Measurements from ENCODE around the gene COX4I2.
"Not testable (repeated sequence)": the region's sequence is repeated elsewhere in the genome, so short reads cannot be mapped to it uniquely, and the experiment has no call there.

COX4I2 gene

GRCh38 chr20:31608251-31608945, 29.3 kb upstream of the COX4I2 start:
- no peak for FAIRE-seq

DNA sequence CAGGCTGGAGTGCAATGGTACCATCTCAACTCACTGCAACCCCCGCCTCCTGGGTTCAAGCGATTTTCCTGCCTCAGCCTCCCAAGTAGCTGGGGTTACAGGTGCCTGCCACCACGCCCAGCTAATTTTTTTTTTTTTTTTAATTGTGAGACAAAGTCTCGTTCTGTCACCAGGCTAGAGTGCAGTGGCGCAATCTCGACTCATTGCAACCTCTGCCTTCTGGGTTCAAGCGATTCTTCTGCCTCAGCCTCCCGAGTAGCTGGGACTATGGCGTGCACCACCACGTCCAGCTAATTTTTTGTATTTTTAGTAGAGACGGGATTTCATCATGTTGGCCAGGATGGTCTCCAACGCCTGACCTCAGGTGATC, 25.5 kb upstream of the COX4I2 start:
- FAIRE-seq, result not testable (repeated sequence)

- FAIRE-seq, result no peak
Measured at GRCh38 chr20:31615416-31615815, 22.3 kb upstream of the COX4I2 start.

GRCh38 chr20:31617432-31618104, 20.1 kb upstream of the COX4I2 start:
- no peak for FAIRE-seq

DNA sequence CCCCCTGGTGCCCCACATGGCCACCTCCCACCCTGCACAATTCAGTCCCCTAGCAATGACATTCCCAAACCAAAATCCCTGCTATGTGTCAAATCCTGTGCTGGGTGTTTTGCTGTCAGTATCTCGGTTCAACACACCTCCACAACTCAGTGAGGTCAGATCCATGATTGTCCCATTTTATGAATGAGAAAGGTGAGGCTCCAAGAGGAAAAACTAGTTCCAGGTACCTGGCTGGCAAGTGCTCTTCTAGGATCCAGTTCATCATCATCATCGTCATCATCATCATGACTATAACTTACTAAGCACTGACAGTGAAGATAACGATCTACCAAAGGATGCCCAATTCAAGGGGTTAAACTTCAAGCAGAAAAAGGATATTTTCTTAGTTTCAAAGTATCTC, 17.5 kb upstream of the COX4I2 start:
- FAIRE-seq, result no peak

DNA sequence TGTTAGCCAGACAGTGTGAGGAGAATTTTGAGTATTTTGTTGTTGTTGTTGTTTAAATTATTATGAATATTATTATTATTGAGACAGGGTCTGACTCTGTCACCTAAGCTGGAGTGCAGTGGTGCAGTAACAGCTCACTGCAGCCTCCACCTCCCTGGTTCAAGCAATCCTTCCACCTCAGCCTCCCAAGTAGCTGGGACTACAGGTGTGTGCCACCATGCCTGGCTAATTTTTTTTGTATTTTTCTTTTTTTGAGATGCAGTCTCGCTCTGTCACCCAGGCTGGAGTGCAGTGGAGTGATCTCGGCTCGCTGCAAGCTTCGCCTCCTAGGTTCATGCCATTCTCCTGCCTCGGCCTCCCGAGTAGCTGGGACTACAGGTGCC, 14.6 kb upstream of the COX4I2 start:
- FAIRE-seq, result not testable (repeated sequence)

DNA sequence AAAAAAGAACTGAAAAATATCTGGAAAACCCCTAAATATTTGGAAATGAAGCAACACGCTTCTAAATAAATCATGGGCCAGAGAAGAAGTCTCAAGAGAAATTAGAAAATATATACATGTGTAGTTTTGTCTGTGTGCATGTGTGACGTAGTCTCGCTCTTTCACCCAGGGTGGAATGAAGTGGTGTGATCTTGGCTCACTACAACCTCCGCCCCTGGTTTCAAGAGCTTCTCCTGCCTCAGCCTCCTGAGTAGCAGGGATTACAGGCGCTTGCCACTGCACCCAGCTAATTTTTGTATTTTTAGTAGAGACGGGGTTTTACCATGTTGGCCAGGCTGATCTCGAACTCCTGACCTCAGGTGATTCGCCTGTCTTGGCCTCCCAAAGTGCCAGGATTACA, 11.2 kb upstream of the COX4I2 start:
- FAIRE-seq, result not testable (repeated sequence)

DNA sequence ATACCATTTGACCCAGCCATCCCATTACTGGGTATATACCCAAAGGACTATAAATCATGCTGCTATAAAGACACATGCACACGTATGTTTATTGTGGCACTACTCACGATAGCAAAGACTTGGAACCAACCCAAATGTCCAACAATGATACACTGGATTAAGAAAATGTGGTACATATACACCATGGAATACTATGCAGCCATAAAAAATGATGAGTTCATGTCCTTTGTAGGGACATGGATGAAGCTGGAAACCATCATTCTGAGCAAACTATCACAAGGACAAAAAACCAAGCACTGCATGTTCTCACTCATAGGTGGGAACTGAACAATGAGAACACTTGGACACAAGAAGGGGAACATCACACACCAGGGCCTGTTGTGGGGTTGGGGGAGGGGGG, 9.7 kb upstream of the COX4I2 start:
- not testable (repeated sequence) for FAIRE-seq

GRCh38 chr20:31630187-31630790, 7.4 kb upstream of the COX4I2 start:
- no peak for FAIRE-seq

GRCh38 chr20:31632548-31633338, 5.0 kb upstream of the COX4I2 start:
- FAIRE-seq, result no peak

GRCh38 chr20:31633339-31633914, 4.3 kb upstream of the COX4I2 start:
- no peak for FAIRE-seq

DNA sequence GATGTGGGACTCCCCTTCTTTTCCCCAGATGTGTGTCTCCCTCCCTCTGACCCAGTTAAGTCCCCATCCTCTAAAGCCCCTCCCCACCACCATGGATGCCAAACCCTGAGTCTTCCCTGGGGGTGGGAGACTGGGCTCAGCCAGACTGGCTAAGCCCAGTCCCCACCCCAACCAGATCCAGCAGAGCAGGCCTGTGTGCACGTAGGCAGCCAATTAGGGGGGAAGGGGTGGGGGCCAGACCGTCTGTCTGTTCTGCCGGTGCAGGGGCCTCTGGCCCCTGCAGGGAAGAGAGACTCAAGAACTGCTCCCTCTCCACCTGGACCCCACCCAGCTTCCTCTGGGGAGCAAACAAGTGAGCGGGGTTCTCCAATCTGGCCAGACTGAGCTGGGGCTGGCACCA, 605 bp downstream of the COX4I2 start:
- FAIRE-seq, result no peak

DNA sequence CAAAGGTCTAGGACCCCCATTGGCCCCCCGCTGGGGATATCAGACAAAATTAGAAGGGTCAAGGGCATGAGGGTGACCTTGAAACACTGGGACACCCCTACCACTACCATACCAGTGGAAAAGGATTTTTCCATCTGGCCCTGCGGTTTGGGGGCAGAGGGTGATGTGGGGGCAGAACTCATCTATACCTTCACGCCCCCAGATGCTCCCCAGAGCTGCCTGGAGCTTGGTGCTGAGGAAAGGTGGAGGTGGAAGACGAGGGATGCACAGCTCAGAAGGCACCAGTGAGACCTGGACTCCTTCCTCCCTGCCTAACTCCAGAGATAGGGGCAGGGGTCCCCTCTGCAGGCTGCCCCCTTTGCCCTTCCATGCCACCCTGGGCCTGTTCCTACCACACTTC, 1.1 kb downstream of the COX4I2 start:
- FAIRE-seq, result no peak

GRCh38 chr20:31640259-31640658, 2.5 kb downstream of the COX4I2 start:
- no peak for FAIRE-seq

- no peak for FAIRE-seq
Measured at GRCh38 chr20:31641391-31641790, 3.7 kb downstream of the COX4I2 start.

GRCh38 chr20:31642837-31643236, 5.1 kb downstream of the COX4I2 start:
- FAIRE-seq, result no peak

DNA sequence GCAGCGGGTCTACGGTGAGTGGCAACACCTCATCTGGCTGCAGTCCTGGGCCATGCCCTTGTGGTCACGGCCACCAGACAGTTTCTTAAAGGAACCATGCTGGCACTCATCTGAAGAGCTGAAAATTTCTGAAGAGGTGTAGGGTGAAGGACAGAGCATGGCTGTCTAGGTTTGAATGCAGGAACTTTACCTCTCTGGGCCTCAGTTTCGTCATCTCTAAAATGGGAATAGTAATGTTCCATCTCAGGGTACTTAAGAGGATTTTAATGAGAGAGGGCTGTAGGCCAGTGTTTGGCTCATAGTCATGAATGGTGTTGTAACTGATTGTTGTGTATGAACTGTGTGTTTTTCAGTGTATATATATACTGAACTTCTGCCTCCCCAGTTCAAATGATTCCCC, 5.8 kb downstream of the COX4I2 start:
- FAIRE-seq, result no peak

- no peak for FAIRE-seq
Measured at GRCh38 chr20:31644701-31645100, 7.0 kb downstream of the COX4I2 start.

- FAIRE-seq, result not testable (repeated sequence)
Measured at GRCh38 chr20:31648104-31648503, 10.4 kb downstream of the COX4I2 start.

- FAIRE-seq, result no peak
Measured at GRCh38 chr20:31652917-31653396, 15.2 kb downstream of the COX4I2 start.

GRCh38 chr20:31653561-31653960, 15.8 kb downstream of the COX4I2 start:
- FAIRE-seq, result no peak

GRCh38 chr20:31654534-31654933, 16.8 kb downstream of the COX4I2 start:
- no peak for FAIRE-seq
